Endothelial cell of umbilical vein (primary cell): ENCODE data around the gene PTGS1. TPM values are rescaled to one million over a fixed set of nuclear protein-coding genes. Genes with fewer than 3 reads are reported as not detected.
A peak's percentile ranks its signal among the peaks of the same experiment; 100 is the strongest.

ENCODE experiments used
- BruUV-seq: library from RNA; stranded (reverse); fragments of 400-500 nt; replicated peaks from 2 replicates; lab custom pipeline; 2021; lab: Mats Ljungman, UMichigan
- CTCF ChIA-PET: fragments of 300-600, 350-600 bp; sonication (Branson Sonifier 250); formaldehyde crosslinking; loops from one replicate; lab custom pipeline; 2021; ENCODE audit warnings: antibody characterized with exemption, inconsistent platforms; lab: Charles Lee
- POLR2A ChIA-PET: fragments of 300-600, 350-600 bp; sonication (Branson Sonifier 250); formaldehyde crosslinking; loops from one replicate; lab custom pipeline; 2021; ENCODE audit warnings: antibody characterized with exemption, inconsistent platforms; lab: Charles Lee
- DNase-seq: peaks from one replicate; pipeline ENCODE4 v3.0.0-alpha.2; 2011; ENCODE audit warnings: low read depth, low spot score
- FAIRE-seq: peaks from 2 replicates; lab custom pipeline; 2011; peaks lifted over from hg19 to GRCh38; lab: Jason Lieb, UNC
- H2AFZ ChIP-seq: 2 replicates; pipeline ENCODE4 v1.6.0; 2012; ENCODE audit warnings: low read depth, low read length, control low read depth, inconsistent platforms
- H3K27ac ChIP-seq: 2 replicates; pipeline ENCODE4 v1.5.1; 2011; ENCODE audit warnings: low read depth, mild to moderate bottlenecking, control low read depth, low read length, moderate library complexity; ENCODE audit not compliant: insufficient read depth
- H3K27me3 ChIP-seq, 2 experiments: 2 replicates each; pipeline versions ENCODE4 v1.6.0 to v1.6.1; 2011; ENCODE audit warnings: low read length in 2 of 2, mixed read lengths in 1 of 2; ENCODE audit not compliant: control insufficient read depth in 2 of 2, insufficient read depth in 2 of 2
- H3K36me3 ChIP-seq, 2 experiments: 2 replicates in 1 of 2; 3 replicates in 1 of 2; pipeline ENCODE4 v1.5.1; 2011; ENCODE audit warnings: low read length in 2 of 2, mild to moderate bottlenecking in 1 of 2, moderate library complexity in 1 of 2; ENCODE audit not compliant: control insufficient read depth in 2 of 2, insufficient read depth in 2 of 2; ENCODE audit errors: extremely low read depth in 1 of 2
- H3K4me1 ChIP-seq: 3 replicates; pipeline ENCODE4 v1.5.1; 2011; ENCODE audit warnings: mild to moderate bottlenecking, low read length; ENCODE audit not compliant: control insufficient read depth, insufficient read depth; ENCODE audit errors: extremely low read depth
- H3K4me2 ChIP-seq: 2 replicates; pipeline ENCODE4 v1.6.1; 2011; ENCODE audit warnings: low read length, control low read depth, mixed read lengths; ENCODE audit not compliant: insufficient read depth
- H3K4me3 ChIP-seq, 3 experiments: fragments of 200-600 bp in 1 of 3; sonication (generic), shearing (Covaris generic) in 1 of 3; replicated peaks in 1 of 3; 2 replicates each; pipeline ENCODE4 v1.5.1; 2011 to 2016; ENCODE audit warnings: control low read depth in 3 of 3, low read length in 3 of 3, mild to moderate bottlenecking in 2 of 3, inconsistent platforms in 1 of 3, low read depth in 1 of 3, moderate library complexity in 1 of 3; ENCODE audit not compliant: insufficient read depth in 1 of 3
- H3K79me2 ChIP-seq: 2 replicates; pipeline ENCODE4 v1.6.0; 2012; ENCODE audit warnings: low read length, inconsistent platforms; ENCODE audit not compliant: control insufficient read depth, insufficient read depth
- H3K9ac ChIP-seq: replicated peaks from 2 replicates; pipeline ENCODE3; 2011; ENCODE audit warnings: low read length, control low read depth; ENCODE audit not compliant: insufficient read depth; ENCODE audit errors: extremely low read depth
- H3K9me1 ChIP-seq: replicated peaks from 3 replicates; pipeline ENCODE4 v1.6.0; 2011; ENCODE audit warnings: mild to moderate bottlenecking, low read length; ENCODE audit not compliant: control insufficient read depth, insufficient read depth; ENCODE audit errors: extremely low read depth
- H3K9me3 ChIP-seq: replicated peaks from 2 replicates; pipeline ENCODE4 v1.5.1; 2012; ENCODE audit warnings: low read length, inconsistent platforms; ENCODE audit not compliant: control insufficient read depth, insufficient read depth
- H4K20me1 ChIP-seq: replicated peaks from 2 replicates; pipeline ENCODE3; 2011; ENCODE audit warnings: mild to moderate bottlenecking, low read length; ENCODE audit not compliant: control insufficient read depth, insufficient read depth; ENCODE audit errors: extremely low read depth
- EZH2 ChIP-seq: IDR thresholded peaks from 2 replicates; pipeline ENCODE4 v1.6.1; 2012; ENCODE audit warnings: borderline replicate concordance, low read depth, mild to moderate bottlenecking, moderate library complexity, low read length, inconsistent platforms; ENCODE audit not compliant: severe bottlenecking
- FOS ChIP-seq: IDR thresholded peaks from 2 replicates; pipeline ENCODE4 v1.6.1; 2011; ENCODE audit warnings: mild to moderate bottlenecking, low read length, moderate library complexity, borderline replicate concordance; ENCODE audit not compliant: insufficient read depth
- GATA2 ChIP-seq: IDR thresholded peaks from 2 replicates; pipeline ENCODE4 v1.7.0; 2011; ENCODE audit warnings: low read depth, mild to moderate bottlenecking, moderate library complexity, mixed read lengths, low read length; ENCODE audit not compliant: insufficient read length, insufficient read depth
- JUN ChIP-seq: IDR thresholded peaks from 2 replicates; pipeline ENCODE4 v1.6.1; 2011; ENCODE audit warnings: borderline replicate concordance, low read depth; ENCODE audit not compliant: insufficient read length, insufficient read depth
- MYC ChIP-seq: IDR thresholded peaks from one replicate; pipeline ENCODE4 v1.6.1; 2011; ENCODE audit warnings: mild to moderate bottlenecking, low read depth, low read length
- POLR2A ChIP-seq: IDR thresholded peaks from 2 replicates; pipeline ENCODE4 v1.6.1; 2012; ENCODE audit warnings: low read depth, mild to moderate bottlenecking, control low read depth, low read length
- POLR2AphosphoS5 ChIP-seq: IDR thresholded peaks from 2 replicates; pipeline ENCODE4 v1.6.1; 2012; ENCODE audit warnings: low read depth, mild to moderate bottlenecking, control low read depth, low read length, moderate library complexity; ENCODE audit not compliant: insufficient read depth
- dilution Hi-C: fragments of 300-500 bp; cut with MboI; formaldehyde crosslinking; loops from one replicate; pipeline ENCODE4 v1.15.0; 2019; ENCODE audit warnings: low sequenced_read_pairs; ENCODE audit not compliant: extremely low pct_ligation_motif_present
- intact Hi-C: fragments of 100-400 bp; cut with micrococcal nuclease; formaldehyde crosslinking; loops from one replicate; pipeline ENCODE4 v1.10.0; 2022
- polyA plus RNA-seq, 4 experiments: library from polyadenylated mRNA; depleted of rRNA in 3 of 4; stranded (reverse) in 3 of 4; unstranded in 1 of 4; fragments of >200 nt; gene quantifications; 2 replicates each; pipeline versions ENCODE4 v1.2.1 to v1.2.3, GENCODE V29; 2011 to 2012; ENCODE audit warnings: missing spikeins in 1 of 4
- total RNA-seq: library from RNA; stranded (reverse); gene quantifications from 2 replicates; pipeline ENCODE4 v1.2.3, GENCODE V29; 2021
- TF ChIP-seq, protein P1 (sequence below): IDR thresholded peaks from 2 replicates; pipeline ENCODE4 v1.6.1; 2011; ENCODE audit not compliant: insufficient read depth, insufficient read length
- TF ChIP-seq, protein P2 (sequence below), 2 donors: IDR thresholded peaks; 1 replicate in 1 of 2; 2 replicates in 1 of 2; pipeline ENCODE4 v1.5.1; 2011; ENCODE audit warnings: low read length in 2 of 2, mild to moderate bottlenecking in 2 of 2, moderate library complexity in 2 of 2, control low read depth in 1 of 2, inconsistent platforms in 1 of 2, low read depth in 1 of 2; ENCODE audit not compliant: insufficient read depth in 1 of 2; ENCODE audit errors: extremely low read depth in 1 of 2

The PTGS1 gene
- total and polyA plus RNA-seq, 2 donors (not counting 3 experiments of a cell fraction or from before 2014, with no cell fraction given), result 37.6 to 45.2 TPM

DNA sequence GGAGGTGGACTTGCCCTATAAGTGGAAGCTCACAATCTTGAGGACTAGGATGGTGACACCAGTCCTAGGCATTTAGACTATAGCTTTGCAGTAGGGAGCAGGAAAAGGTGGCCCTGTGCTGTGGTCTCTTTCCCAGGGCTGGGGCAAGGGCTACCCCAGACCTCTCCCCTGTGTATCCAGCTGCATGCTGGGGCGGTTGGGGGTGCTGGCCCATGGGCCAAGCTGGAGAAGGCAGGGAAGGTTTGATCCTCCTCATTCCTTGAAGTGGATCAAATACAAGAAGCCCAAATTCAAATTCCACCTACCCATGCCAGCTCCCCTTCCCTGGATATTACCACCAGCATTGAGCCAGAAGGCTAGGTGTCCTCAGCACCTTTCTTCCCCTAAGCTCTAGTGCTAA is 2.2 kb upstream of the PTGS1 start:
- dilution Hi-C loops, result loop anchor here (25.0 kb wide), 1 partner anchor 256 kb away; no protein-coding TSS in a partner anchor
- no TSS peak for BruUV-seq
- Histone ChIP-seq H3K27me3 (no peaks in the 10 kb centered on the region), H3K9ac (no peak overlapping the region), H4K20me1 (no peaks in the 10 kb centered on the region), H3K4me3 (no peak overlapping the region), H3K4me2 (no peak overlapping the region), H3K4me1 (peaks cover 13% of the 10 kb centered on the region), H2AFZ (no peak overlapping the region), H3K79me2 (no peaks in the 10 kb centered on the region), H3K36me3 (no peaks in the 10 kb centered on the region), H3K9me3 (no peaks in the 10 kb centered on the region), H3K9me1 (no peaks in the 10 kb centered on the region), H3K27ac (no peak overlapping the region)
- POLR2A ChIA-PET, result no interaction called here
- DNase-seq (no peak), FAIRE-seq (no peak)
- CTCF ChIA-PET, result interaction anchor here (2.1 kb wide), 1 partner anchor 18 kb away, joined by 7 read pairs; no protein-coding TSS in a partner anchor
- TF ChIP-seq EZH2 (no peak), MYC (no peak), POLR2AphosphoS5 (no peak)
- TF ChIP-seq, protein P1, sequence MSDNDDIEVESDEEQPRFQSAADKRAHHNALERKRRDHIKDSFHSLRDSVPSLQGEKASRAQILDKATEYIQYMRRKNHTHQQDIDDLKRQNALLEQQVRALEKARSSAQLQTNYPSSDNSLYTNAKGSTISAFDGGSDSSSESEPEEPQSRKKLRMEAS, result no peak
- intact Hi-C loops, result no loop called here

DNA sequence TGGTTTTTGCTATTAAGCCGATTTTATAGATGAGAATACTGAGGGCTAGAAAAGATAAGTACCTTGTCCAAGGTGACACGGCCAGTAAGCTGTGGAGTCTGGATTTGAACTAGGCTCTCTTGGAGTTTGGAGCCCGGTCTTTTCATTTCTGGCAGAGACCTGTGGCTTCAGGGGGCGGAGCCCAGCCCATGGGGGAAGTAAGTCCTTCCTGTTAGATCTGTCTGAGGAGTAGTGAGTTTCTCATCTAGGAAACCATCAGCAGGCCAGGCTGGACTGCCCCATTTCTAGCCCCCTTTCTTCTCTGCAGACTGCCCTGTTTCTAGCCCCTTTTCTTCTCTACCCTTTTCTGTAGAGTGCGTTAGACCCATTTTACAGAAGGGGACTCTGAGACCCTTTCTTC is 521 bp upstream of the PTGS1 start:
- intact Hi-C loops, result loop anchor here (5.0 kb wide), 1 partner anchor 442 kb away; no protein-coding TSS in a partner anchor
- Histone ChIP-seq H3K4me3 (peak overlapping the region in 1 of 3 experiments; percentile 19), H2AFZ (peak overlapping the region; percentile 84), H3K9me1 (no peaks in the 10 kb centered on the region), H3K27me3 (no peaks in the 10 kb centered on the region), H3K9ac (no peak overlapping the region), H3K79me2 (no peaks in the 10 kb centered on the region), H3K9me3 (no peaks in the 10 kb centered on the region), H3K27ac (no peak overlapping the region), H3K4me2 (peak overlapping the region; percentile 75), H4K20me1 (no peaks in the 10 kb centered on the region), H3K4me1 (peaks cover 15% of the 10 kb centered on the region), H3K36me3 (no peaks in the 10 kb centered on the region)
- DNase-seq (no peak), FAIRE-seq (no peak)
- ChIA-PET CTCF (interaction anchor here (1.2 to 2.1 kb wide), 4 partner anchors 14 to 245 kb away, joined by 6 to 7 read pairs (median 6); no protein-coding TSS in a partner anchor), POLR2A (no interaction called here)
- no TSS peak for BruUV-seq
- TF ChIP-seq JUN (no peak), POLR2A (no peak), FOS (no peak), POLR2AphosphoS5 (no peak), GATA2 (no peak), MYC (no peak), EZH2 (no peak)
- TF ChIP-seq, protein P1, result no peak
- TF ChIP-seq, protein P2, sequence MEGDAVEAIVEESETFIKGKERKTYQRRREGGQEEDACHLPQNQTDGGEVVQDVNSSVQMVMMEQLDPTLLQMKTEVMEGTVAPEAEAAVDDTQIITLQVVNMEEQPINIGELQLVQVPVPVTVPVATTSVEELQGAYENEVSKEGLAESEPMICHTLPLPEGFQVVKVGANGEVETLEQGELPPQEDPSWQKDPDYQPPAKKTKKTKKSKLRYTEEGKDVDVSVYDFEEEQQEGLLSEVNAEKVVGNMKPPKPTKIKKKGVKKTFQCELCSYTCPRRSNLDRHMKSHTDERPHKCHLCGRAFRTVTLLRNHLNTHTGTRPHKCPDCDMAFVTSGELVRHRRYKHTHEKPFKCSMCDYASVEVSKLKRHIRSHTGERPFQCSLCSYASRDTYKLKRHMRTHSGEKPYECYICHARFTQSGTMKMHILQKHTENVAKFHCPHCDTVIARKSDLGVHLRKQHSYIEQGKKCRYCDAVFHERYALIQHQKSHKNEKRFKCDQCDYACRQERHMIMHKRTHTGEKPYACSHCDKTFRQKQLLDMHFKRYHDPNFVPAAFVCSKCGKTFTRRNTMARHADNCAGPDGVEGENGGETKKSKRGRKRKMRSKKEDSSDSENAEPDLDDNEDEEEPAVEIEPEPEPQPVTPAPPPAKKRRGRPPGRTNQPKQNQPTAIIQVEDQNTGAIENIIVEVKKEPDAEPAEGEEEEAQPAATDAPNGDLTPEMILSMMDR (IDR thresholded peaks at IDR 0.05; ENCODE audit: extremely low read depth in 1 of 2, insufficient read depth in 1 of 2, low read depth in 1 of 2, low read length in 2 of 2), result no peak
- dilution Hi-C loops, result loop anchor here (25.0 kb wide), 1 partner anchor 258 kb away; no protein-coding TSS in a partner anchor
